Endothelial cell of umbilical vein (primary cell): Measurements from ENCODE around the gene RNF213. TPM values are rescaled to one million over a fixed set of nuclear protein-coding genes. Genes with fewer than 3 reads are reported as not detected.

ENCODE experiments used
- BruUV-seq: library from RNA; stranded (reverse); fragments of 400-500 nt; replicated peaks from 2 replicates; lab custom pipeline; 2021; lab: Mats Ljungman, UMichigan
- CTCF ChIA-PET: fragments of 300-600, 350-600 bp; sonication (Branson Sonifier 250); formaldehyde crosslinking; loops from one replicate; lab custom pipeline; 2021; ENCODE audit warnings: antibody characterized with exemption, inconsistent platforms; lab: Charles Lee
- POLR2A ChIA-PET: fragments of 300-600, 350-600 bp; sonication (Branson Sonifier 250); formaldehyde crosslinking; loops from one replicate; lab custom pipeline; 2021; ENCODE audit warnings: antibody characterized with exemption, inconsistent platforms; lab: Charles Lee
- DNase-seq: peaks from one replicate; pipeline ENCODE4 v3.0.0-alpha.2; 2011; ENCODE audit warnings: low read depth, low spot score
- FAIRE-seq: peaks from 2 replicates; lab custom pipeline; 2011; peaks lifted over from hg19 to GRCh38; lab: Jason Lieb, UNC
- H2AFZ ChIP-seq: 2 replicates; pipeline ENCODE4 v1.6.0; 2012; ENCODE audit warnings: low read depth, low read length, control low read depth, inconsistent platforms
- H3K27ac ChIP-seq: 2 replicates; pipeline ENCODE4 v1.5.1; 2011; ENCODE audit warnings: low read depth, mild to moderate bottlenecking, control low read depth, low read length, moderate library complexity; ENCODE audit not compliant: insufficient read depth
- H3K27me3 ChIP-seq, 2 experiments: 2 replicates each; pipeline versions ENCODE4 v1.6.0 to v1.6.1; 2011; ENCODE audit warnings: low read length in 2 of 2, mixed read lengths in 1 of 2; ENCODE audit not compliant: control insufficient read depth in 2 of 2, insufficient read depth in 2 of 2
- H3K36me3 ChIP-seq, 2 experiments: 2 replicates in 1 of 2; 3 replicates in 1 of 2; pipeline ENCODE4 v1.5.1; 2011; ENCODE audit warnings: low read length in 2 of 2, mild to moderate bottlenecking in 1 of 2, moderate library complexity in 1 of 2; ENCODE audit not compliant: control insufficient read depth in 2 of 2, insufficient read depth in 2 of 2; ENCODE audit errors: extremely low read depth in 1 of 2
- H3K4me1 ChIP-seq: 3 replicates; pipeline ENCODE4 v1.5.1; 2011; ENCODE audit warnings: mild to moderate bottlenecking, low read length; ENCODE audit not compliant: control insufficient read depth, insufficient read depth; ENCODE audit errors: extremely low read depth
- H3K4me2 ChIP-seq: 2 replicates; pipeline ENCODE4 v1.6.1; 2011; ENCODE audit warnings: low read length, control low read depth, mixed read lengths; ENCODE audit not compliant: insufficient read depth
- H3K4me3 ChIP-seq, 3 experiments: fragments of 200-600 bp in 1 of 3; sonication (generic), shearing (Covaris generic) in 1 of 3; replicated peaks in 1 of 3; 2 replicates each; pipeline ENCODE4 v1.5.1; 2011 to 2016; ENCODE audit warnings: control low read depth in 3 of 3, low read length in 3 of 3, mild to moderate bottlenecking in 2 of 3, inconsistent platforms in 1 of 3, low read depth in 1 of 3, moderate library complexity in 1 of 3; ENCODE audit not compliant: insufficient read depth in 1 of 3
- H3K79me2 ChIP-seq: 2 replicates; pipeline ENCODE4 v1.6.0; 2012; ENCODE audit warnings: low read length, inconsistent platforms; ENCODE audit not compliant: control insufficient read depth, insufficient read depth
- H3K9ac ChIP-seq: replicated peaks from 2 replicates; pipeline ENCODE3; 2011; ENCODE audit warnings: low read length, control low read depth; ENCODE audit not compliant: insufficient read depth; ENCODE audit errors: extremely low read depth
- H3K9me1 ChIP-seq: replicated peaks from 3 replicates; pipeline ENCODE4 v1.6.0; 2011; ENCODE audit warnings: mild to moderate bottlenecking, low read length; ENCODE audit not compliant: control insufficient read depth, insufficient read depth; ENCODE audit errors: extremely low read depth
- H3K9me3 ChIP-seq: replicated peaks from 2 replicates; pipeline ENCODE4 v1.5.1; 2012; ENCODE audit warnings: low read length, inconsistent platforms; ENCODE audit not compliant: control insufficient read depth, insufficient read depth
- H4K20me1 ChIP-seq: replicated peaks from 2 replicates; pipeline ENCODE3; 2011; ENCODE audit warnings: mild to moderate bottlenecking, low read length; ENCODE audit not compliant: control insufficient read depth, insufficient read depth; ENCODE audit errors: extremely low read depth
- CTCF ChIP-seq, 2 donors: IDR thresholded peaks; 1 replicate in 1 of 2; 2 replicates in 1 of 2; pipeline ENCODE4 v1.5.1; 2011; ENCODE audit warnings: low read length in 2 of 2, mild to moderate bottlenecking in 2 of 2, moderate library complexity in 2 of 2, control low read depth in 1 of 2, inconsistent platforms in 1 of 2, low read depth in 1 of 2; ENCODE audit not compliant: insufficient read depth in 1 of 2; ENCODE audit errors: extremely low read depth in 1 of 2
- EZH2 ChIP-seq: IDR thresholded peaks from 2 replicates; pipeline ENCODE4 v1.6.1; 2012; ENCODE audit warnings: borderline replicate concordance, low read depth, mild to moderate bottlenecking, moderate library complexity, low read length, inconsistent platforms; ENCODE audit not compliant: severe bottlenecking
- FOS ChIP-seq: IDR thresholded peaks from 2 replicates; pipeline ENCODE4 v1.6.1; 2011; ENCODE audit warnings: mild to moderate bottlenecking, low read length, moderate library complexity, borderline replicate concordance; ENCODE audit not compliant: insufficient read depth
- MAX ChIP-seq: IDR thresholded peaks from 2 replicates; pipeline ENCODE4 v1.6.1; 2011; ENCODE audit not compliant: insufficient read depth, insufficient read length
- MYC ChIP-seq: IDR thresholded peaks from one replicate; pipeline ENCODE4 v1.6.1; 2011; ENCODE audit warnings: mild to moderate bottlenecking, low read depth, low read length
- POLR2AphosphoS5 ChIP-seq: IDR thresholded peaks from 2 replicates; pipeline ENCODE4 v1.6.1; 2012; ENCODE audit warnings: low read depth, mild to moderate bottlenecking, control low read depth, low read length, moderate library complexity; ENCODE audit not compliant: insufficient read depth
- dilution Hi-C: fragments of 300-500 bp; cut with MboI; formaldehyde crosslinking; loops from one replicate; pipeline ENCODE4 v1.15.0; 2019; ENCODE audit warnings: low sequenced_read_pairs; ENCODE audit not compliant: extremely low pct_ligation_motif_present
- intact Hi-C: fragments of 100-400 bp; cut with micrococcal nuclease; formaldehyde crosslinking; loops from one replicate; pipeline ENCODE4 v1.10.0; 2022
- polyA plus RNA-seq, 4 experiments: library from polyadenylated mRNA; depleted of rRNA in 3 of 4; stranded (reverse) in 3 of 4; unstranded in 1 of 4; fragments of >200 nt; gene quantifications; 2 replicates each; pipeline versions ENCODE4 v1.2.1 to v1.2.3, GENCODE V29; 2011 to 2012; ENCODE audit warnings: missing spikeins in 1 of 4
- total RNA-seq: library from RNA; stranded (reverse); gene quantifications from 2 replicates; pipeline ENCODE4 v1.2.3, GENCODE V29; 2021

RNF213 gene
- total and polyA plus RNA-seq, 2 donors (not counting 3 experiments of a cell fraction or from before 2014, with no cell fraction given): 36.5 to 116 TPM

GRCh38 chr17:80416260-80416939 is 155.7 kb downstream of the RNF213 start:
- Histone ChIP-seq H2AFZ (no peak overlapping the region), H3K9me3 (no peaks in the 10 kb centered on the region), H3K36me3 (peaks cover 0 to 6% of the 10 kb centered on the region in 2 experiments), H3K4me1 (peaks cover 11% of the 10 kb centered on the region), H3K4me3 (no peak overlapping the region), H3K9me1 (no peaks in the 10 kb centered on the region), H3K27me3 (peaks cover 6 to 8% of the 10 kb centered on the region in 2 experiments), H4K20me1 (no peaks in the 10 kb centered on the region), H3K79me2 (peaks cover 3% of the 10 kb centered on the region), H3K27ac (no peak overlapping the region), H3K4me2 (no peak overlapping the region), H3K9ac (no peak overlapping the region)
- DNase-seq (no peak), FAIRE-seq (peak; percentile 4)
- CTCF ChIA-PET: interaction anchor here (0.6 to 2.3 kb wide), 6 partner anchors 9 to 511 kb away, joined by 3 to 8 read pairs (median 4); no protein-coding TSS in a partner anchor
- POLR2A ChIA-PET: no interaction called here
- intact Hi-C loops (no loop called here), dilution Hi-C loops (no loop called here)
- no TSS peak for BruUV-seq
- no peak for TF ChIP-seq MYC

GRCh38 chr17:80416940-80417293 is 156.3 kb downstream of the RNF213 start:
- Histone ChIP-seq H4K20me1 (no peaks in the 10 kb centered on the region), H2AFZ (no peak overlapping the region), H3K4me1 (peaks cover 11% of the 10 kb centered on the region), H3K36me3 (peaks cover 0 to 6% of the 10 kb centered on the region in 2 experiments), H3K9ac (no peak overlapping the region), H3K79me2 (peaks cover 3% of the 10 kb centered on the region), H3K27me3 (peaks cover 6 to 8% of the 10 kb centered on the region in 2 experiments), H3K9me1 (no peaks in the 10 kb centered on the region), H3K4me2 (no peak overlapping the region), H3K4me3 (no peak overlapping the region), H3K27ac (no peak overlapping the region), H3K9me3 (no peaks in the 10 kb centered on the region)
- BruUV-seq: no TSS peak
- ChIA-PET CTCF (interaction anchor here (0.8 to 1.1 kb wide), 2 partner anchors 10 to 35 kb away, joined by 3 to 4 read pairs; no protein-coding TSS in a partner anchor), POLR2A (no interaction called here)
- dilution Hi-C loops: no loop called here
- intact Hi-C loops: no loop called here
- FAIRE-seq: no peak
- DNase-seq: no peak
- no peak for TF ChIP-seq EZH2
- TF ChIP-seq CTCF (IDR thresholded peaks at IDR 0.05; ENCODE audit: extremely low read depth in 1 of 2, insufficient read depth in 1 of 2, low read depth in 1 of 2, low read length in 2 of 2): no peak
- TF ChIP-seq POLR2AphosphoS5: no peak
- TF ChIP-seq FOS: no peak
- no peak for TF ChIP-seq MAX
